ENCODE measurements around the gene C2CD5. TPM values are rescaled to one million over a fixed set of nuclear protein-coding genes. Genes with fewer than 3 reads are reported as not detected.

The C2CD5 gene
- total and polyA plus RNA-seq, 2 donors (not counting 1 experiment from before 2014, with no cell fraction given) = 24.6 to 61.7 TPM

DNA sequence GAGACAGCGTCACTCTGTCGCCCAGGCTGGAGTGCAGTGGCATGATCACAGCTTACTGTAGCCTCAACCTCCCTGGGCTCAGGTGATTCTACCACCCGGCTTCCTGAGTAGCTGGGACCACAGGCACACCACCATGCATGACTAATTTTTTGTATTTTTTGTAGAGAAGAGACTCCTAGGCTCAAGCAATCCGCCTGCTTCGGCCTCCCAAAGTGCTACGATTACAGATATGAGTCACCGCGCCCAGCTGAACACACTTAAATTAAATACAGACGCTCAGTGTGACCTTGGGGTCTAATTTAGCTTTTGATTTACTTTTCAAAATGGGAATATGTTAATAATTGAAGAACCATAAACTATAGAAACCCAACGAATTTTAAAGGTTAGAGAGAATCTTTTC, 77.2 kb downstream of the C2CD5 start:
- H3K27ac ChIP-seq (ENCODE audit: low read length in 2 of 2) = no peak overlapping the region
- no peak overlapping the region for H2AFZ ChIP-seq (ENCODE audit: insufficient read depth, low read depth, low read length, poor library complexity, severe bottlenecking)
- H3K27me3 ChIP-seq (replicated peaks in 1 of 4; ENCODE audit: control extremely low read depth in 1 of 4, control insufficient read depth in 3 of 4, insufficient read depth in 4 of 4, low read length in 3 of 4) = no peaks in the 10 kb centered on the region
- no peaks in the 10 kb centered on the region for H4K20me1 ChIP-seq (ENCODE audit: control insufficient read depth, insufficient read depth, low read length, poor library complexity, severe bottlenecking)
- no peak for ATAC-seq (ENCODE audit: low read depth)
- no peaks in the 10 kb centered on the region for H3K9me3 ChIP-seq (ENCODE audit: control extremely low read depth in 1 of 3, control insufficient read depth in 2 of 3, insufficient read depth in 1 of 3, low read length in 2 of 3)
- ChIA-PET CTCF (interaction anchor here (2.9 to 3.8 kb wide), 2 partner anchors 9 to 24 kb away, joined by 8 to 32 read pairs; no protein-coding TSS in a partner anchor), POLR2A (no interaction called here)
- H3K9ac ChIP-seq (ENCODE audit: low read length) = no peak overlapping the region
- peaks cover 11 to 22% of the 10 kb centered on the region in 2 experiments for H3K36me3 ChIP-seq (replicated peaks in 1 of 2; ENCODE audit: control extremely low read depth in 1 of 2, control insufficient read depth in 1 of 2, extremely low read depth in 1 of 2, insufficient read depth in 2 of 2, low read length in 1 of 2)
- no peak overlapping the region for H3K4me3 Mint-ChIP-seq
- no peaks in the 10 kb centered on the region for H3K4me1 Mint-ChIP-seq
- TF ChIP-seq, protein P1, sequence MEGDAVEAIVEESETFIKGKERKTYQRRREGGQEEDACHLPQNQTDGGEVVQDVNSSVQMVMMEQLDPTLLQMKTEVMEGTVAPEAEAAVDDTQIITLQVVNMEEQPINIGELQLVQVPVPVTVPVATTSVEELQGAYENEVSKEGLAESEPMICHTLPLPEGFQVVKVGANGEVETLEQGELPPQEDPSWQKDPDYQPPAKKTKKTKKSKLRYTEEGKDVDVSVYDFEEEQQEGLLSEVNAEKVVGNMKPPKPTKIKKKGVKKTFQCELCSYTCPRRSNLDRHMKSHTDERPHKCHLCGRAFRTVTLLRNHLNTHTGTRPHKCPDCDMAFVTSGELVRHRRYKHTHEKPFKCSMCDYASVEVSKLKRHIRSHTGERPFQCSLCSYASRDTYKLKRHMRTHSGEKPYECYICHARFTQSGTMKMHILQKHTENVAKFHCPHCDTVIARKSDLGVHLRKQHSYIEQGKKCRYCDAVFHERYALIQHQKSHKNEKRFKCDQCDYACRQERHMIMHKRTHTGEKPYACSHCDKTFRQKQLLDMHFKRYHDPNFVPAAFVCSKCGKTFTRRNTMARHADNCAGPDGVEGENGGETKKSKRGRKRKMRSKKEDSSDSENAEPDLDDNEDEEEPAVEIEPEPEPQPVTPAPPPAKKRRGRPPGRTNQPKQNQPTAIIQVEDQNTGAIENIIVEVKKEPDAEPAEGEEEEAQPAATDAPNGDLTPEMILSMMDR (IDR thresholded peaks at IDR 0.05) = no peak
- TF ChIP-seq EZH2 (IDR thresholded peaks at IDR 0.05; ENCODE audit: borderline replicate concordance, insufficient read depth, low read depth, low read length, poor library complexity, severe bottlenecking) = no peak
- H3K79me2 ChIP-seq (ENCODE audit: control insufficient read depth, insufficient read depth, low read length) = no peaks in the 10 kb centered on the region
- WGBS (ENCODE audit: insufficient coverage) = 87% methylated on average over 3 of the region's 10 CpGs
- no peaks in the 10 kb centered on the region for H3K4me1 ChIP-seq (ENCODE audit: control insufficient read depth in 2 of 2, insufficient read depth in 2 of 2, low read length in 2 of 2)
- no peak for DNase-seq
- intact Hi-C loops (cut with micrococcal nuclease) = no loop called here
- H3K4me3 ChIP-seq (ENCODE audit: control extremely low read depth in 1 of 5, extremely low read depth in 1 of 5, insufficient read depth in 1 of 5, low read depth in 2 of 5, low read length in 4 of 5) = no peak overlapping the region
- no peaks in the 10 kb centered on the region for H3K27me3 Mint-ChIP-seq
- no peak overlapping the region for H3K27ac Mint-ChIP-seq
- H3K9me3 Mint-ChIP-seq (ENCODE audit: insufficient read depth) = no peaks in the 10 kb centered on the region
- H3K4me2 ChIP-seq (replicated peaks; ENCODE audit: low read depth, low read length, poor library complexity, severe bottlenecking) = no peak overlapping the region

DNA sequence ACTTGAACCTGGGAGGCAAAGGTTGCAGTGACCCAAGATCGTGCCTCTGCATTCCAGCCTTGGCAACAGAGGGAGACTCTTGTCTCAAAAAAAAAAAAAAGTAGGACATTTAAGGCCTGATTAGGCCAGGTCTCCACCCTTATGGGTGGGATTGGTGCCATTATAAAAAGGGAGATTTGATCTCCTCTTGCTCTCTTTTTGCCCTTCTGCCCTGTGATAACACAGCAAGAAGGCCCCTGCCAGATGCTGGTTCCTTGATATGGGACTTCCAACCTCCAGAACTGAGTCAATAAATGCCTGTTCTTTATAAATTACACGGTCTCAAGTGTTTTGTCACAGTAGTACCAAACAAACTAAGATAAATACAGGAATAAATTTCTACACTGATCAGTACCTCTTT, 81.0 kb downstream of the C2CD5 start:
- POLR2A ChIA-PET = no interaction called here
- Mint-ChIP-seq H3K27ac (no peak overlapping the region), H3K27me3 (no peaks in the 10 kb centered on the region), H3K4me3 (no peak overlapping the region), H3K4me1 (peaks cover 6% of the 10 kb centered on the region), H3K9me3 (ENCODE audit: insufficient read depth) (no peaks in the 10 kb centered on the region)
- Histone ChIP-seq H3K27me3 (replicated peaks in 1 of 4; ENCODE audit: control extremely low read depth in 1 of 4, control insufficient read depth in 3 of 4, insufficient read depth in 4 of 4, low read length in 3 of 4) (no peaks in the 10 kb centered on the region), H3K4me3 (ENCODE audit: control extremely low read depth in 1 of 5, extremely low read depth in 1 of 5, insufficient read depth in 1 of 5, low read depth in 2 of 5, low read length in 4 of 5) (no peak overlapping the region), H3K79me2 (ENCODE audit: control insufficient read depth, insufficient read depth, low read length) (no peaks in the 10 kb centered on the region), H3K9ac (ENCODE audit: low read length) (no peak overlapping the region), H3K27ac (ENCODE audit: low read length in 2 of 2) (no peak overlapping the region), H2AFZ (ENCODE audit: insufficient read depth, low read depth, low read length, poor library complexity, severe bottlenecking) (no peak overlapping the region), H3K4me1 (ENCODE audit: control insufficient read depth in 2 of 2, insufficient read depth in 2 of 2, low read length in 2 of 2) (no peaks in the 10 kb centered on the region), H4K20me1 (ENCODE audit: control insufficient read depth, insufficient read depth, low read length, poor library complexity, severe bottlenecking) (no peaks in the 10 kb centered on the region), H3K36me3 (replicated peaks in 1 of 2; ENCODE audit: control extremely low read depth in 1 of 2, control insufficient read depth in 1 of 2, extremely low read depth in 1 of 2, insufficient read depth in 2 of 2, low read length in 1 of 2) (peaks cover 5% of the 10 kb centered on the region in 2 experiments), H3K4me2 (replicated peaks; ENCODE audit: low read depth, low read length, poor library complexity, severe bottlenecking) (no peak overlapping the region), H3K9me3 (ENCODE audit: control extremely low read depth in 1 of 3, control insufficient read depth in 2 of 3, insufficient read depth in 1 of 3, low read length in 2 of 3) (no peaks in the 10 kb centered on the region)
- CTCF ChIA-PET = no interaction called here
- ATAC-seq (ENCODE audit: low read depth) (no peak), DNase-seq (no peak)
- no peak for TF ChIP-seq EZH2 (IDR thresholded peaks at IDR 0.05; ENCODE audit: borderline replicate concordance, insufficient read depth, low read depth, low read length, poor library complexity, severe bottlenecking)
- TF ChIP-seq, protein P1 (IDR thresholded peaks at IDR 0.05) = no peak
- WGBS (ENCODE audit: insufficient coverage) = 100% methylated on average over 1 of the region's 2 CpGs
- intact Hi-C loops (cut with micrococcal nuclease) = loop anchor here (5.0 kb wide), 1 partner anchor 766 kb away; no protein-coding TSS in a partner anchor

Measured in B cell (primary cell).